H1 (cell line): ENCODE results near the gene ANKRD13B. TPM values are rescaled to one million over a fixed set of nuclear protein-coding genes. Genes with fewer than 3 reads are reported as not detected.

ENCODE experiments used
- GTF2F1 ChIP-seq: IDR thresholded peaks from 2 replicates; pipeline ENCODE4 v1.6.1; 2012; ENCODE audit warnings: low read depth, low read length, improper control_type of control experiment, borderline replicate concordance
- KDM4A ChIP-seq: IDR thresholded peaks from one replicate; pipeline ENCODE4 v1.7.1; 2012; ENCODE audit warnings: low read depth, mild to moderate bottlenecking, moderate library complexity, low read length, inconsistent platforms; ENCODE audit not compliant: severe bottlenecking
- PHF8 ChIP-seq: fragments of 200-600 bp; sonication (generic); conservative IDR thresholded peaks from 2 replicates; pipeline ENCODE4 v1.7.1; 2012; ENCODE audit warnings: low read depth, mild to moderate bottlenecking, inconsistent platforms, low read length, moderate library complexity
- polyA plus RNA-seq, 7 experiments: library from polyadenylated mRNA; depleted of rRNA in 3 of 7; stranded (reverse) in 5 of 7; unstranded in 2 of 7; fragments of >200 nt in 5 of 7; fragments of 200-250 nt in 2 of 7; gene quantifications; 1 replicate in 5 of 7; 2 replicates in 1 of 7; 4 replicates in 1 of 7; pipeline versions ENCODE4 v1.2.1 to v1.2.3, GENCODE V29; 2011 to 2013; ENCODE audit warnings: missing spikeins in 2 of 7, mixed read lengths in 2 of 7
- total RNA-seq: library from RNA; stranded (reverse); fragmentation: NEBNext Ultra II Directional; extraction: Animal tissue kit (Norgen Biotek cat#: 25700); gene quantifications from 2 replicates; pipeline ENCODE4 v1.2.1, GENCODE V29; 2021

Gene ANKRD13B
- total and polyA plus RNA-seq, 2 of the 8 experiments (the other 6 are each of a cell fraction or from before 2014, with no cell fraction given): 16.4 to 48.5 TPM

DNA sequence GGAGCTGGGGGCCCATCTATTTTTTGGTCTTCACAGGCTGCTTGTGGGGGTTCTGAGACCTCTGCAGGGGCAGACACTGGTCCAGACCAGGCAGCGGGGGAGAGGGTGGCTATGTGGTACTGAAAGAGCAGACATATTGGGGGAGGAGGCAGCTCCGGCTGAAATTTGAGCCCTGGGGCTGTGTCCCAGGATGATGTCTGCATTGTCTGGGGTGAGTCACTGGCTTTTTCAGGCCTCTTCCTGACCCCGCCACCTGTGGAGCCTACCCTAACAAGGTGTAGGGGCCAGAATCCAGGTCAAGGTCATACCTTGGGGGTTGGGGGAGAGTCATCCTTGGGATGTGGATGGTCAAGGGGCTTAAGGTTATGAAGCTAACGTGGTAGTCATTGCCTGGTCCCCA is 27.3 kb downstream of the ANKRD13B start (continued):
- TF ChIP-seq PHF8 (no peak), GTF2F1 (no peak), KDM4A (no peak)
